Activated naive CD8-positive, alpha-beta T cell (primary cell): ENCODE data around the gene TLR6.
A peak's percentile ranks its signal among the peaks of the same experiment; 100 is the strongest.

ENCODE experiments used
- H3K27ac Mint-ChIP-seq: one replicate; pipeline ENCODE4 v1.8.0; 2021; ENCODE audit warnings: mixed read lengths
- H3K27me3 Mint-ChIP-seq: one replicate; pipeline ENCODE4 v1.8.0; 2021; ENCODE audit warnings: mixed read lengths
- H3K36me3 Mint-ChIP-seq: one replicate; pipeline ENCODE4 v1.8.0; 2021; ENCODE audit warnings: mixed read lengths
- H3K4me1 Mint-ChIP-seq: one replicate; pipeline ENCODE4 v1.8.0; 2021; ENCODE audit warnings: low read depth, mixed read lengths
- H3K4me3 Mint-ChIP-seq: one replicate; pipeline ENCODE4 v1.8.0; 2021; ENCODE audit warnings: mild to moderate bottlenecking, mixed read lengths
- H3K9me3 Mint-ChIP-seq: one replicate; pipeline ENCODE4 v1.8.0; 2021; ENCODE audit warnings: low read depth, mixed read lengths

TLR6 gene

GRCh38 chr4:38872620-38873019 lies 16.0 kb upstream of the TLR6 start:
- peaks cover 9% of the 10 kb centered on the region for H3K4me1 Mint-ChIP-seq

DNA sequence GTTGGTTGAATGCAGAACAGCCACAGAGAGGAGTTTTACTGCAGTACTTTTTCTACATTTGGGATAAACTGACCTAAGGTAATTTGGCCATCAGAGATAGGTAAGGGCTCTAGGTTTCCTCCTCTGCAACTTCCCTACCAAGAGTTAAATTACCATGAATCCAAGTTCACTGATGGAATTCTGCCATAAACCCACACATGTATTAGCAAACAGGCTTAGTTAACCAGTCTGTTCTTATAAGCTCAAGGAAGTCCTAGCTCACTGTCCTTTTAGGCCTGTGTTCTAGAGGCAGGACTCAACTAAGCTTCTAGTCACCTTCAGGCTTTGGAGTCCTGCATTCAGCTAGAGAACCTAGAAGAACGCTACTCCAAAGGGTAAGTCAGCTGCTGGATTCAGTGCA lies 15.0 kb upstream of the TLR6 start:
- no peak overlapping the region for H3K27ac Mint-ChIP-seq
- peaks cover 10% of the 10 kb centered on the region for H3K4me1 Mint-ChIP-seq
- no peak overlapping the region for H3K4me3 Mint-ChIP-seq
- no peaks in the 10 kb centered on the region for H3K9me3 Mint-ChIP-seq
- peaks cover 14% of the 10 kb centered on the region for H3K27me3 Mint-ChIP-seq
- H3K36me3 Mint-ChIP-seq: no peaks in the 10 kb centered on the region

More at GRCh38 chr4:38872620-38873019, 16.0 kb upstream of the TLR6 start:
- H3K27me3 Mint-ChIP-seq: peaks cover 15% of the 10 kb centered on the region
- no peaks in the 10 kb centered on the region for H3K36me3 Mint-ChIP-seq
- H3K4me3 Mint-ChIP-seq: no peak overlapping the region
- no peaks in the 10 kb centered on the region for H3K9me3 Mint-ChIP-seq
- no peak overlapping the region for H3K27ac Mint-ChIP-seq

- H3K9me3 Mint-ChIP-seq: no peaks in the 10 kb centered on the region
- peaks cover 17% of the 10 kb centered on the region for H3K4me1 Mint-ChIP-seq
- H3K27ac Mint-ChIP-seq: no peak overlapping the region
- peaks cover 14% of the 10 kb centered on the region for H3K27me3 Mint-ChIP-seq
- H3K36me3 Mint-ChIP-seq: no peaks in the 10 kb centered on the region
- H3K4me3 Mint-ChIP-seq: no peak overlapping the region
These were observed 13.6 kb upstream of the TLR6 start for GRCh38 chr4:38870098-38870808.

GRCh38 chr4:38869511-38869910 lies 12.9 kb upstream of the TLR6 start:
- no peaks in the 10 kb centered on the region for H3K9me3 Mint-ChIP-seq
- peaks cover 18% of the 10 kb centered on the region for H3K4me1 Mint-ChIP-seq
- H3K4me3 Mint-ChIP-seq: peak overlapping the region; percentile 38
- H3K36me3 Mint-ChIP-seq: peaks cover under 1% of the 10 kb centered on the region
- peaks cover 14% of the 10 kb centered on the region for H3K27me3 Mint-ChIP-seq
- H3K27ac Mint-ChIP-seq: no peak overlapping the region

DNA sequence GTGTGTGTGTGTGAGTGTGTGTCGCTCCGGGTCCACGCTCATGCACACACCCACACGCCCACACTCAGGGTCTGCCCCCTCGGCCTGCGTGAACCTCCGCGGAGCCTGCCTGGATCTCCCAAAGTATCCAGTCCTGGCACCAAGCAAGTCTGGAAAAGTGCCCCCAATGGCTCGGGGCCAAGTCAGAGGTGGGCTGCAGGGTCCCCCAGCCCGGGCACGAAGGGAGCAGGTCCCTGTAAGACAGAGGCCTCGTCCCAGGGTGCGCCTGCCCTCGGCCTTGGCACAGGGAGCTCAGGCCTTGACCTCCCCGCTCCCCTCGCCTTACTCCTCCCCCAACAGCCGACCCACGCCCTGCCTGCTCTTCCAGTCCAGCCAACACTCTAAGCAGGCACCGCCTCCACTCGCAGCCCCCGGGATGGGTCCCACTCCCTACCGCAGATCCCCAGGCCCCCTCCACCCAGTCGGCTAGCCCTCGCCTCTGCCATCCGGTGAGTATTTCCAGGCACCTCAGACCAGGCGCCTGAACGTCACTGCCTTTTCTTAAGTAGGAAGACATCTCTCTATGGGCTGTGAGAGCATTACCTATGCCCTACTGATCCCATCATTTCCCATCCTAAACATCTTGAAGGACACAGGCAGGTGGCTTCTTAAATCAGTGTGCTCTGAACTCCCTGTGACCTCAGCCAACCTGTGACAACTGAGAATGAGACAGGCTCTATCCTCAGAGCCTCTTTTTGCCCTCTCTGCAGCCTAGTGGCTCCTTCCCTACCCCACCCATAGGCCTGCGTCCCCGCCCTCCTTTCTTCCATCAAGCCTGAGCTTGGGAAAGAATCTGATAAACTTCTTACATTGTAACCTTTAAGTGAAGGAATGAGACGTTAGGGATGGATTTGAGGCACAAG lies 11.7 kb upstream of the TLR6 start:
- Mint-ChIP-seq H3K27me3 (peaks cover 12% of the 10 kb centered on the region), H3K27ac (peak overlapping the region; percentile 28), H3K9me3 (no peaks in the 10 kb centered on the region), H3K36me3 (peaks cover 2% of the 10 kb centered on the region), H3K4me3 (peak overlapping the region; percentile 80), H3K4me1 (peaks cover 18% of the 10 kb centered on the region)

DNA sequence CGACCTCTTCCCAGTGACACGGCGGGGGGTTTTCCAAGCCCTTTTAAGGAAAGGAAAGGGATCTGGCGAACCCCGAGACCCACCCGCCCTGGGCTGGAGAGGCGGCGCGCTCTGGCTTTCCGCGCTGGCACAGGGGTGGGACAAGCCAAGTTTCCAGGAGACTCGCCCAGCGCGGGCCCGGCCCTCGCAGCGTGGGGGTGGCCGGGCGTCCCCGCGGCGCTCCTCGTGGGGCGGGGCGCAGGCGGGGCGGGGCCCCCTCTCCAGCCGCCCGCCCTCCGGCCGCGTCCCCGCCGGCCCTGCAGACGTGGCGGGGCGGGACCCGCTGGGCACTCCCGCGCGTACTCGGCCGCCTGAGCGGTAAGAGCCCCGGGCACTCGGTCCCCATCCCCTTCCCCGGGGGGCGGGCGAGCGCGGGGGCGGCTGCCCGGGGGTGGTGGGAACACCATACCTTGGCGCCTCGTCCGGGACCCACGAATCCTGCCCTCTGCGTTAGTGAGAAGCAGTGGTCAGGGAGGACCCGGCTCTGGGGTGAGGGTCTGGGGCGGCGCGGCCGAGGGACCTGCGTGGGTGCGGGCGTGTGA lies 11.0 kb upstream of the TLR6 start, which contains the start of gene FAM114A1:
Gene FAM114A1, plus strand, starts transcription at position 329 of the 581 bp plus-strand sequence. CDS start 10,273 bp downstream, outside the sequence.
- peaks cover 8% of the 10 kb centered on the region for H3K27me3 Mint-ChIP-seq
- no peaks in the 10 kb centered on the region for H3K9me3 Mint-ChIP-seq
- peak within 1 kb of the TSS; percentile 84 for H3K4me3 Mint-ChIP-seq
- H3K36me3 Mint-ChIP-seq: peaks cover 2% of the 10 kb centered on the region
- peaks cover 18% of the 10 kb centered on the region for H3K4me1 Mint-ChIP-seq
- peak within 1 kb of the TSS; percentile 28 for H3K27ac Mint-ChIP-seq

GRCh38 chr4:38866973-38867477 lies 10.4 kb upstream of the TLR6 start:
- H3K27me3 Mint-ChIP-seq: peaks cover 8% of the 10 kb centered on the region
- H3K27ac Mint-ChIP-seq: no peak overlapping the region
- H3K4me3 Mint-ChIP-seq: peak overlapping the region; percentile 84
- H3K4me1 Mint-ChIP-seq: peaks cover 18% of the 10 kb centered on the region
- H3K36me3 Mint-ChIP-seq: peaks cover 2% of the 10 kb centered on the region
- no peaks in the 10 kb centered on the region for H3K9me3 Mint-ChIP-seq

- H3K36me3 Mint-ChIP-seq: peaks cover 2% of the 10 kb centered on the region
- no peaks in the 10 kb centered on the region for H3K9me3 Mint-ChIP-seq
- no peak overlapping the region for H3K4me3 Mint-ChIP-seq
- peaks cover 27% of the 10 kb centered on the region for H3K4me1 Mint-ChIP-seq
- H3K27ac Mint-ChIP-seq: no peak overlapping the region
- peaks cover 8% of the 10 kb centered on the region for H3K27me3 Mint-ChIP-seq
These were observed 8.8 kb upstream of the TLR6 start for GRCh38 chr4:38865445-38865844.

- Mint-ChIP-seq H3K4me3 (no peak overlapping the region), H3K27me3 (no peaks in the 10 kb centered on the region), H3K9me3 (no peaks in the 10 kb centered on the region), H3K36me3 (peaks cover 2% of the 10 kb centered on the region), H3K27ac (no peak overlapping the region), H3K4me1 (peaks cover 37% of the 10 kb centered on the region)
These were observed 5.2 kb upstream of the TLR6 start for GRCh38 chr4:38861791-38862190.

- H3K27me3 Mint-ChIP-seq: no peaks in the 10 kb centered on the region
- H3K4me1 Mint-ChIP-seq: peaks cover 45% of the 10 kb centered on the region
- H3K4me3 Mint-ChIP-seq: no peak overlapping the region
- peaks cover 2% of the 10 kb centered on the region for H3K36me3 Mint-ChIP-seq
- H3K27ac Mint-ChIP-seq: peak overlapping the region; percentile 28
- H3K9me3 Mint-ChIP-seq: no peaks in the 10 kb centered on the region
These were observed 4.3 kb upstream of the TLR6 start for GRCh38 chr4:38860788-38861424.

GRCh38 chr4:38859501-38859900 lies 2.9 kb upstream of the TLR6 start:
- no peak overlapping the region for H3K27ac Mint-ChIP-seq
- H3K4me1 Mint-ChIP-seq: peaks cover 42% of the 10 kb centered on the region
- H3K4me3 Mint-ChIP-seq: no peak overlapping the region
- no peaks in the 10 kb centered on the region for H3K9me3 Mint-ChIP-seq
- H3K27me3 Mint-ChIP-seq: no peaks in the 10 kb centered on the region
- peaks cover 2% of the 10 kb centered on the region for H3K36me3 Mint-ChIP-seq

- no peaks in the 10 kb centered on the region for H3K27me3 Mint-ChIP-seq
- peaks cover 42% of the 10 kb centered on the region for H3K4me1 Mint-ChIP-seq
- H3K9me3 Mint-ChIP-seq: no peaks in the 10 kb centered on the region
- H3K36me3 Mint-ChIP-seq: no peaks in the 10 kb centered on the region
- peak overlapping the region; percentile 97 for H3K27ac Mint-ChIP-seq
- peak overlapping the region; percentile 86 for H3K4me3 Mint-ChIP-seq
These were observed 1.4 kb upstream of the TLR6 start for GRCh38 chr4:38858097-38858420.

DNA sequence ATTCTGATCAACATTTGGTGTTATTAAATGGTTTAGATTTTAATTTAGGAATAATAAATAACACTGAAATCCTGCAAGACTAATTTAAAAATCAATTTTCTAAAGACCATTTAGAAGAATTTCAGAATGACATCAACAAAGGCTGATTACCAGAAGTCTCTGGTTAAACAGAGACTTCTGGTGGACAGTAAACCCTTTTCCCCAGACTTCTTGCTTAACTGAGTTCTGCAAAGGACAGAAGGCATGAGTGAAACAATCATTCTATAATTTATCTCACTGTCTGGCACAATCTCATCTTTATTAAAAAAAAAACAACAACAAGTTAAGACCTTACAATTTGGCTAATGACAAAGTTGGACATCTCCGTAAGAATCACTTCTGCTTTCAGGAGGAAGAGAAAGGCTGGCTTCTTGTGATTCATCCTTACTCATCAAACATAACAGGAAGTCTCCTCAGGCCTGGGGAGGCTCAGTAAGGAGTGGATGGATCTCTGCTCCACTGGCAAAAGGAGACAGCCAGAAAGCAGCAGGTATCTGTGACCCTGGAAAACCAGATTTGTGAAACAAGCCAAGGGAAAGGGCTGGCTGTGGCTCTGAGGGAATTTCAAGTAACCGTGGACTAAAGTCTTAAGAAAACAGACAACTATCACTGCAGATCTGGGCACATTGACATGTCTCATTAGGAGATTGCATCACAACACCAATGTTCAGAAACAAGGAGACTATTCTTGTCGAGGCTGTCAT lies 908 bp upstream of the TLR6 start:
- no peaks in the 10 kb centered on the region for H3K36me3 Mint-ChIP-seq
- H3K9me3 Mint-ChIP-seq: no peaks in the 10 kb centered on the region
- H3K27me3 Mint-ChIP-seq: no peaks in the 10 kb centered on the region
- H3K4me1 Mint-ChIP-seq: peaks cover 42% of the 10 kb centered on the region
- H3K27ac Mint-ChIP-seq: peak overlapping the region; percentile 97
- peak overlapping the region; percentile 86 for H3K4me3 Mint-ChIP-seq

GRCh38 chr4:38856046-38856445 lies 571 bp downstream of the TLR6 start:
- H3K36me3 Mint-ChIP-seq: no peaks in the 10 kb centered on the region
- no peaks in the 10 kb centered on the region for H3K9me3 Mint-ChIP-seq
- H3K27ac Mint-ChIP-seq: peak overlapping the region; percentile 97
- H3K4me3 Mint-ChIP-seq: peak overlapping the region; percentile 86
- no peaks in the 10 kb centered on the region for H3K27me3 Mint-ChIP-seq
- H3K4me1 Mint-ChIP-seq: peaks cover 38% of the 10 kb centered on the region
